Endodermal cell (in vitro differentiated cells): ENCODE data around the gene NDUFAF7. TPM values are rescaled to one million over a fixed set of nuclear protein-coding genes. Genes with fewer than 3 reads are reported as not detected.

Experiments
- DNase-seq: peaks from one replicate; pipeline ENCODE4 v3.0.0-alpha.2; 2017
- H3K27ac ChIP-seq: 2 replicates; pipeline ENCODE4 v1.5.1; 2013; ENCODE audit warnings: mild to moderate bottlenecking, low read depth, low read length, moderate library complexity
- H3K27me3 ChIP-seq: 2 replicates; pipeline ENCODE4 v1.6.1; 2013; ENCODE audit warnings: mild to moderate bottlenecking, low read length, moderate library complexity; ENCODE audit not compliant: insufficient read depth, control insufficient read depth, poor library complexity, severe bottlenecking
- H3K36me3 ChIP-seq: 2 replicates; pipeline ENCODE4 v1.7.0; 2013; ENCODE audit warnings: mild to moderate bottlenecking, low read length, moderate library complexity; ENCODE audit not compliant: control insufficient read depth, insufficient read depth
- H3K4me1 ChIP-seq: one replicate; pipeline ENCODE4 v1.7.0; 2013; ENCODE audit warnings: low read length; ENCODE audit not compliant: control insufficient read depth, insufficient read depth
- H3K4me3 ChIP-seq: 2 replicates; pipeline ENCODE4 v1.5.1; 2013; ENCODE audit warnings: mild to moderate bottlenecking, low read length, moderate library complexity
- H3K9ac ChIP-seq: 2 replicates; pipeline ENCODE4 v1.6.1; 2013; ENCODE audit warnings: mild to moderate bottlenecking, low read length, moderate library complexity; ENCODE audit not compliant: poor library complexity, severe bottlenecking; ENCODE audit errors: extremely low read depth
- H3K9me3 ChIP-seq: 2 replicates; pipeline ENCODE4 v1.6.1; 2013; ENCODE audit warnings: mild to moderate bottlenecking, low read length, moderate library complexity; ENCODE audit not compliant: control insufficient read depth
- H3K27ac Mint-ChIP-seq: 2 replicates; pipeline ENCODE4 v1.8.0; 2020; ENCODE audit warnings: mixed read lengths
- H3K27me3 Mint-ChIP-seq: 2 replicates; pipeline ENCODE4 v1.8.0; 2021; ENCODE audit warnings: mild to moderate bottlenecking, mixed read lengths; ENCODE audit not compliant: insufficient read depth
- H3K36me3 Mint-ChIP-seq: 2 replicates; pipeline ENCODE4 v1.8.0; 2020; ENCODE audit warnings: low read depth, mixed read lengths
- H3K4me1 Mint-ChIP-seq: 2 replicates; pipeline ENCODE4 v1.8.0; 2020; ENCODE audit warnings: mixed read lengths
- H3K4me3 Mint-ChIP-seq: 2 replicates; pipeline ENCODE4 v1.8.0; 2020; ENCODE audit warnings: mild to moderate bottlenecking, moderate library complexity, mixed read lengths
- H3K9me3 Mint-ChIP-seq: 2 replicates; pipeline ENCODE4 v1.8.0; 2020; ENCODE audit warnings: mild to moderate bottlenecking, mixed read lengths
- WGBS, 2 experiments: methylation state at CpG; one replicate each; pipeline versions ENCODE4 v1.1.5 to v1.1.7; 2013; ENCODE audit warnings: missing lambda C conversion rate in 2 of 2, mixed read lengths in 1 of 2; ENCODE audit not compliant: insufficient coverage in 1 of 2, insufficient read length in 1 of 2; 5-methylcytosine and 5-hydroxymethylcytosine counted together
- total RNA-seq, 2 donors: library from RNA; stranded (reverse); fragmentation: NEBNext Ultra II Directional in 1 of 2; extraction: Animal tissue kit (Norgen Biotek cat#: 25700) in 1 of 2; gene quantifications; 2 replicates in 1 of 2; 3 replicates in 1 of 2; pipeline ENCODE4 v1.2.1, GENCODE V29; 2021
- TF ChIP-seq, protein P1 (sequence below): fragments of 200-600 bp; sonication (generic); conservative IDR thresholded peaks from 2 replicates; pipeline ENCODE4 v1.5.0; 2021; ENCODE audit warnings: antibody characterized with exemption, mild to moderate bottlenecking

NDUFAF7 gene
- total RNA-seq, 2 donors from 2014 or later: 41.4 to 54.4 TPM

DNA sequence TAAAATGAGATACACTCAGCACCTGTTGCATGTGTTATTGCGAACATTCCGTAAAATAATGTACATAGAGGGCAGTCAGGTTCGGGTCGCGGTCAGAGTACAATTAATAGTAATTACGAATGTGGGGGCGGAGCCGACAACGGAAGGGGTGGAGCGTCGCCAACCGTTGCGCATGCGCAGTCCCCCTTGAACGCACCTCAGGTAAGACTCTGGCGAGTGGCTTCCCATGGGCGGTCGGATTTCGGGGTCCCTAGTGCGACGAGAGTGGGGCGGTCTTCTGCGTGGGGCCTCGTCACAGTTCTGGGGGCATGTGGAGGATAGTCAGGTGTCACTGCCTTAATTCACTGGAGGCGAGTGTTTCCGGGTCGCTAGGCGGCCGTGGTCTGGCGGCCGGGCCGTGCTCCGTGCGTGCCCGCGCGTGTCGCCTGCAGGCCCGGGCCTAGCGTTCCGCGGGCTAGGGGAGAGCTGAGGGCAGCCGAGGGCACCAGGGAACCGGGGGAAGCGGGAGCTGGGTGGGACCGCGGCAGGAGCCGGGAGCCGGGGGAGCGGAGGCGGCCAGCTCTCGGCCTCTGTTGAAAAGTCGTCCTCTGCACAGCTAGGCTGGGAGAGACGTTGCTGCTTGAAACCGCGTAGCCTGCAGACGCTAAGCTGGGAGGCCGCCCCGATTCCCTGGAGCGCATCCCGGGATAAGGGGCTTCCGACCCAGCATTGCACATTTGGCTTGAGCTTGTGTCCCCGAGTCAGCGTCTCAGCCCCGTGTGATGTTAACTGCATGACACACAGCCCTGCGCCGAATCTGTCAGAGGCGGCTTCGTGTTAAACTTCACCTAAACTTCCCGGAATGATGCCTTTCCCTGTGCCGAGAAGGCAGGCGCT, 34.9 kb upstream of the NDUFAF7 start, which contains the start of gene CEBPZOS:
Gene CEBPZOS (plus strand): TSS at position 177 of the 876 bp plus-strand sequence. CDS start 3,209 bp downstream, outside the sequence.
- Mint-ChIP-seq H3K27ac (peak within 1 kb of the TSS; percentile 89), H3K4me1 (peaks cover 23% of the 10 kb centered on the region), H3K27me3 (no peaks in the 10 kb centered on the region), H3K4me3 (peak within 1 kb of the TSS; percentile 66), H3K9me3 (peaks cover 3% of the 10 kb centered on the region), H3K36me3 (peaks cover 14% of the 10 kb centered on the region)
- Histone ChIP-seq H3K27ac (no peak within 1 kb of the TSS), H3K36me3 (peaks cover 16% of the 10 kb centered on the region), H3K9ac (no peak within 1 kb of the TSS), H3K4me1 (peaks cover 4% of the 10 kb centered on the region), H3K4me3 (peak within 1 kb of the TSS; percentile 62), H3K9me3 (no peaks in the 10 kb centered on the region), H3K27me3 (no peaks in the 10 kb centered on the region)
- DNase-seq: peak; percentile 86
- 76 to 82% methylated on average over 61 to 72 of the region's 72 CpGs for WGBS, 2 experiments
- TF ChIP-seq, protein P1, sequence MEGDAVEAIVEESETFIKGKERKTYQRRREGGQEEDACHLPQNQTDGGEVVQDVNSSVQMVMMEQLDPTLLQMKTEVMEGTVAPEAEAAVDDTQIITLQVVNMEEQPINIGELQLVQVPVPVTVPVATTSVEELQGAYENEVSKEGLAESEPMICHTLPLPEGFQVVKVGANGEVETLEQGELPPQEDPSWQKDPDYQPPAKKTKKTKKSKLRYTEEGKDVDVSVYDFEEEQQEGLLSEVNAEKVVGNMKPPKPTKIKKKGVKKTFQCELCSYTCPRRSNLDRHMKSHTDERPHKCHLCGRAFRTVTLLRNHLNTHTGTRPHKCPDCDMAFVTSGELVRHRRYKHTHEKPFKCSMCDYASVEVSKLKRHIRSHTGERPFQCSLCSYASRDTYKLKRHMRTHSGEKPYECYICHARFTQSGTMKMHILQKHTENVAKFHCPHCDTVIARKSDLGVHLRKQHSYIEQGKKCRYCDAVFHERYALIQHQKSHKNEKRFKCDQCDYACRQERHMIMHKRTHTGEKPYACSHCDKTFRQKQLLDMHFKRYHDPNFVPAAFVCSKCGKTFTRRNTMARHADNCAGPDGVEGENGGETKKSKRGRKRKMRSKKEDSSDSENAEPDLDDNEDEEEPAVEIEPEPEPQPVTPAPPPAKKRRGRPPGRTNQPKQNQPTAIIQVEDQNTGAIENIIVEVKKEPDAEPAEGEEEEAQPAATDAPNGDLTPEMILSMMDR: no peak

DNA sequence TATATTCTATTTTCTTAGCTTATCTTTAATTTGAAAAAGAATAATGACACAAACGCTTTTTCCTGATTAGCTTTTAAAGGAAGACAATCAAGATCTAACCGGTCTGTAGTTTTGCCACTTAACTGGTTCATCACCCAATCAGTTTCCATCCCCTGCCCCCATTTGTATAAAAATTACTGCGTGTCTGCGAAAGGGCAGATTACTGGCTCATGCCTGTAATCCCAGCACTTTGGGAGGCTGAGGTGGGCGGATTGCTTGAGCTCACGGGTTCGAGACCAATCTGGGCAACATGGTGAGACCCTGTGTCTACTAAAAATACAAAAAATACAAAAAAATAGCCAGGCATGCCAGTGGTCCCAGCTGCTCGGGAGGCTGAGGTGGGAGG, 32.8 kb upstream of the NDUFAF7 start:
- peaks cover 30% of the 10 kb centered on the region for H3K36me3 Mint-ChIP-seq
- H3K36me3 ChIP-seq: peaks cover 37% of the 10 kb centered on the region
- H3K9ac ChIP-seq: peak overlapping the region; percentile 8
- H3K27me3 Mint-ChIP-seq: no peaks in the 10 kb centered on the region
- peaks cover 11% of the 10 kb centered on the region for H3K4me1 Mint-ChIP-seq
- peaks cover 4% of the 10 kb centered on the region for H3K4me1 ChIP-seq
- peak overlapping the region; percentile 88 for H3K27ac Mint-ChIP-seq
- no peak overlapping the region for H3K4me3 ChIP-seq
- no peak overlapping the region for H3K4me3 Mint-ChIP-seq
- no peak for DNase-seq
- H3K27ac ChIP-seq: no peak overlapping the region
- no peaks in the 10 kb centered on the region for H3K27me3 ChIP-seq
- TF ChIP-seq, protein P1: no peak
- 80 to 86% methylated on average over 6 to 8 of the region's 8 CpGs for WGBS, 2 experiments
- peaks cover 11% of the 10 kb centered on the region for H3K9me3 ChIP-seq
- peaks cover 10% of the 10 kb centered on the region for H3K9me3 Mint-ChIP-seq

DNA sequence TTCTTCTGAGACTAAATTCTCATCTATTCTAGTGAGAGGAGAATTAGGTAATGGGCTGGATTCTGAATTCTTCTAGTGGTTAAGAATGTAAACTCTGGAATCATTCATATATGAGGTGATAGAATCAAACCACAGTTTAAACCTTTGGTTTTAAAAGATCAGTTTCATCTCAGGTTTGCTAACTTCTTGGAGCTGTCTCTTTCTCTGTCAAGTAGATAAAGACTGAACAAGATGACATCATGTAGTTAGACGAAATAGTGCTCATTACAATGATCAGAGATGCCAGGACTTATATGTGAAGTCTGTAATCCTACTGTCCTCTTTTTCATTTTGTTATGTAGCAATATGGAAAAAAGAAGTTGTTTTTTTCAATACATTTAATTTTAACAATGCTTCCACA, 30.2 kb upstream of the NDUFAF7 start:
- Mint-ChIP-seq H3K4me1 (peaks cover 26% of the 10 kb centered on the region), H3K27me3 (no peaks in the 10 kb centered on the region), H3K36me3 (peaks cover 53% of the 10 kb centered on the region), H3K4me3 (no peak overlapping the region), H3K27ac (no peak overlapping the region), H3K9me3 (peaks cover 20% of the 10 kb centered on the region)
- peaks cover 43% of the 10 kb centered on the region for H3K36me3 ChIP-seq
- 91% methylated on average over 1 of the region's 1 CpG; no CpG with 5 or more reads in 1 of the 2 experiments for WGBS, 2 experiments
- peaks cover 22% of the 10 kb centered on the region for H3K9me3 ChIP-seq
- H3K4me1 ChIP-seq: peaks cover 4% of the 10 kb centered on the region
- no peaks in the 10 kb centered on the region for H3K27me3 ChIP-seq
- no peak for DNase-seq
- H3K27ac ChIP-seq: no peak overlapping the region
- no peak overlapping the region for H3K9ac ChIP-seq
- TF ChIP-seq, protein P1: no peak
- no peak overlapping the region for H3K4me3 ChIP-seq
